Measurements from ENCODE around the gene ZDHHC20.

- no peak for TF ChIP-seq EZH2 (optimal IDR thresholded peaks at IDR 0.05; ENCODE audit: low read depth, low read length)
- no peak for TF ChIP-seq CTCF (IDR thresholded peaks at IDR 0.05; ENCODE audit: low read length)
- TF ChIP-seq EZH2phosphoT487 (IDR thresholded peaks at IDR 0.05; ENCODE audit: low read length): no peak
Measured at GRCh38 chr13:21504379-21504778, 45.3 kb upstream of the ZDHHC20 start.
